ENCODE measurements around the gene CYP2E1. TPM values are rescaled to one million over a fixed set of nuclear protein-coding genes. Genes with fewer than 3 reads are reported as not detected.

Gene CYP2E1
- total and polyA plus RNA-seq, 8 donors, result 0.68 to 3.2 (median 1.9) TPM

GRCh38 chr10:133555521-133555920, 28.4 kb downstream of the CYP2E1 start:
- ATAC-seq (no peak), DNase-seq (peak in 1 of 4 donors; percentile 38)
- intact Hi-C loops (cut with DNase I), result no loop called here
- Histone ChIP-seq H3K9me3 (no peaks in the 10 kb centered on the region), H3K36me3 (no peaks in the 10 kb centered on the region), H3K27me3 (peaks cover 0 to 30% of the 10 kb centered on the region in 2 donors), H3K27ac (no peak overlapping the region), H3K4me1 (no peaks in the 10 kb centered on the region), H3K4me3 (no peak overlapping the region)
- no peak for TF ChIP-seq CTCF (IDR thresholded peaks at IDR 0.05)

- no peaks in the 10 kb centered on the region for H3K36me3 ChIP-seq
- TF ChIP-seq CTCF (IDR thresholded peaks at IDR 0.05), result no peak
- ATAC-seq, result no peak
- intact Hi-C loops (cut with DNase I), result no loop called here
- H3K4me1 ChIP-seq, result no peaks in the 10 kb centered on the region
- no peaks in the 10 kb centered on the region for H3K9me3 ChIP-seq
- no peak for DNase-seq
- H3K4me3 ChIP-seq, result no peak overlapping the region
- H3K27ac ChIP-seq, result no peak overlapping the region
- H3K27me3 ChIP-seq, result peaks cover 0 to 30% of the 10 kb centered on the region in 2 donors
These were observed 30.2 kb downstream of the CYP2E1 start for GRCh38 chr10:133557381-133557780.

- peak in 1 of 4 donors; percentile 47 for DNase-seq
- Histone ChIP-seq H3K4me3 (no peak overlapping the region), H3K36me3 (no peaks in the 10 kb centered on the region), H3K27ac (no peak overlapping the region), H3K27me3 (peaks cover 0 to 30% of the 10 kb centered on the region in 2 donors), H3K9me3 (no peaks in the 10 kb centered on the region), H3K4me1 (no peaks in the 10 kb centered on the region)
- intact Hi-C loops (cut with DNase I), result no loop called here
- TF ChIP-seq CTCF (IDR thresholded peaks at IDR 0.05), result no peak
- no peak for ATAC-seq
These were observed 32.1 kb downstream of the CYP2E1 start for GRCh38 chr10:133559216-133559615.

- Histone ChIP-seq H3K4me1 (no peaks in the 10 kb centered on the region), H3K4me3 (no peak overlapping the region), H3K27me3 (peaks cover 0 to 30% of the 10 kb centered on the region in 2 donors), H3K36me3 (no peaks in the 10 kb centered on the region), H3K27ac (no peak overlapping the region), H3K9me3 (peaks cover 0 to 13% of the 10 kb centered on the region in 2 donors)
- peak in 1 of 4 donors; percentile 60 for DNase-seq
- no peak for ATAC-seq
- intact Hi-C loops (cut with DNase I), result no loop called here
- TF ChIP-seq CTCF (IDR thresholded peaks at IDR 0.05), result no peak
These were observed 37.7 kb downstream of the CYP2E1 start for GRCh38 chr10:133564816-133565215.

- peak in 1 of 4 donors; percentile 71 for DNase-seq
- H3K4me3 ChIP-seq, result no peak within 1 kb of the TSS
- H3K4me1 ChIP-seq, result no peaks in the 10 kb centered on the region
- H3K9me3 ChIP-seq, result peaks cover 0 to 13% of the 10 kb centered on the region in 2 donors
- no peak within 1 kb of the TSS for H3K27ac ChIP-seq
- H3K27me3 ChIP-seq, result peaks cover 0 to 32% of the 10 kb centered on the region in 2 donors
- no peak for ATAC-seq
- H3K36me3 ChIP-seq, result no peaks in the 10 kb centered on the region
- intact Hi-C loops (cut with DNase I), result no loop called here
- TF ChIP-seq CTCF (IDR thresholded peaks at IDR 0.05), result no peak
These were observed 38.5 kb downstream of the CYP2E1 start, which contains the start of gene SYCE1 for GRCh38 chr10:133565441-133566294. SYCE1 (minus strand) TSS chr10:133565583; CDS start chr10:133565529, 54 bp downstream.
